Activated CD8-positive, alpha-beta memory T cell treated with anti-CD3 and anti-CD28 coated beads, Interleukin-2, amount 50 U/mL, for 4 hours (primary cell): ENCODE results near the gene ANAPC13.

ENCODE experiments used
- DNase-seq: peaks from one replicate; pipeline ENCODE4 v3.0.0-alpha.2; 2020

ANAPC13 gene

GRCh38 chr3:134485718-134486576, at the start of gene ANAPC13, which contains the start of gene CEP63:
ANAPC13 (minus strand) TSS chr3:134485985; CDS start chr3:134482904, 3,081 bp downstream.
CEP63 (plus strand) TSS chr3:134486057; CDS start chr3:134495321, 9,264 bp downstream.
- DNase-seq = peak; percentile 89

GRCh38 chr3:134535186-134535970, 49.6 kb upstream of the ANAPC13 start:
- DNase-seq = no peak

- no peak for DNase-seq
These were observed 47.7 kb upstream of the ANAPC13 start for GRCh38 chr3:134533493-134533892.

- no peak for DNase-seq
These were observed 41.9 kb upstream of the ANAPC13 start for GRCh38 chr3:134527538-134528186.

GRCh38 chr3:134527037-134527436, 41.3 kb upstream of the ANAPC13 start:
- DNase-seq = no peak

- no peak for DNase-seq
These were observed 40.5 kb upstream of the ANAPC13 start for GRCh38 chr3:134526319-134526718.

- DNase-seq = no peak
These were observed 39.5 kb upstream of the ANAPC13 start for GRCh38 chr3:134525293-134525692.

- no peak for DNase-seq
These were observed 36.8 kb upstream of the ANAPC13 start for GRCh38 chr3:134522541-134522940.

GRCh38 chr3:134517791-134518190, 32.0 kb upstream of the ANAPC13 start:
- DNase-seq = no peak

GRCh38 chr3:134516905-134517304, 31.1 kb upstream of the ANAPC13 start:
- no peak for DNase-seq

GRCh38 chr3:134511500-134511899, 25.7 kb upstream of the ANAPC13 start:
- no peak for DNase-seq

GRCh38 chr3:134505485-134505884, 19.7 kb upstream of the ANAPC13 start:
- no peak for DNase-seq

GRCh38 chr3:134504132-134504531, 18.3 kb upstream of the ANAPC13 start:
- no peak for DNase-seq

GRCh38 chr3:134503266-134503665, 17.5 kb upstream of the ANAPC13 start:
- no peak for DNase-seq

GRCh38 chr3:134496471-134497071, 10.8 kb upstream of the ANAPC13 start:
- DNase-seq = no peak

GRCh38 chr3:134495980-134496379, 10.2 kb upstream of the ANAPC13 start:
- DNase-seq = no peak

GRCh38 chr3:134494495-134494894, 8.7 kb upstream of the ANAPC13 start:
- DNase-seq = no peak

- DNase-seq = no peak
These were observed 1.6 kb upstream of the ANAPC13 start for GRCh38 chr3:134487406-134487805.

- no peak for DNase-seq
These were observed 824 bp upstream of the ANAPC13 start for GRCh38 chr3:134486577-134487041.

- peak; percentile 88 for DNase-seq
These were observed 589 bp downstream of the ANAPC13 start for GRCh38 chr3:134485075-134485717.

- DNase-seq = no peak
These were observed 2.4 kb downstream of the ANAPC13 start for GRCh38 chr3:134483195-134483900.

GRCh38 chr3:134482622-134483021, 3.2 kb downstream of the ANAPC13 start:
- no peak for DNase-seq
